ENCODE data around the gene ZSCAN16.
"Not testable (repeated sequence)": the region's sequence is repeated elsewhere in the genome, so short reads cannot be mapped to it uniquely, and the experiment has no call there.

Gene ZSCAN16

DNA sequence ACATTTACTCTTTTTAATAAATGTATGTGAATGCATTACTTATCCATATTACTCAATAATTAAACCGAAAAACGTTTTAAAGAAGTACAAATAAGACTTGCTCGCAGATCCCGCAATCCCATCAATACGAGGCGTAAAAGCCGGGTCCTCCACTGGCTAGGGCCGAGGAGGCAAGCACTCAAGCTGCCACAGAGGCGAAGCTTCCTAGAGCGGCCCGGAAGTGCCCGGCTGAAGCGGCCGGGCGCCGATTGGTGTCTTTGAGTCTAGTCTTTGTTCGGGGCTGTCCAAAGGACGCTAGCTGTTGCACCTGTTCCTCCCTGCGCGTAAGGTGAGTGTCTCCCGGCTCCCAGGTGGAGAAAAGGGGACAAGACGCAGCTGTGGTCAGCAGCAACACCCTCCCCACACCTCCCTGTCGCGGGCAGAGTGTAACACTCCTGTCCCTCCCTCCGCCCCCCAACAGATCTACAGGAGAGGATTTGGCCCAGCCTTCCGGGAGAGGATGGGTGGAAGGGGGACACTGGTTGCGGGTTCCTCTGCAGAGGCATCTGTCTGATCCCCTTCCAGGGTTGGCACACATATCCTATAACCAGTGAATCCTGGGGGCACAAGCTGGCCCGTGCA is at the start of gene ZSCAN16:
ZSCAN16 (plus strand) TSS at position 260 of the 621 bp plus-strand sequence. CDS start 835 bp downstream, outside the sequence.
- DNase-seq = peak; percentile 82

DNA sequence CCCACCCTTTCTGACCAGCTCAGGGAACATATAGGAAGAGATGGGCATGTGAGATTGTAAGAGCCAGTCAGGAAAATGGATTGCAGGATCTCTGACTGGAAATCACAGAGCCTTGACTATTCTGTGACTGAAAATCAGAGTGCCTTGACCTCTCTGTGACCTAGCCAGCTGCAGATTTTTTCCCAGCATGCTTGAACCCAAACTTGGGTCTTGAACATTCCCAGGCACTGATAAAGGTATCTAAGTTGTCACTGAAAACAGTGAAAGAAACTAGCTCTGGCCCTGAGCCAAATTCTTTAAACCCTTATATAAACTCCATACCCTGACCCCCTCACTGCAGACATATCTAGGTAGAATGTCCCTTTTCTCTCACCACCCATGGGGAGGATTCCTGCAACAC is 46.4 kb upstream of the ZSCAN16 start:
- DNase-seq = no peak

GRCh38 chr6:28078836-28079235 is 45.6 kb upstream of the ZSCAN16 start:
- no peak for DNase-seq

GRCh38 chr6:28080381-28080630 is 44.1 kb upstream of the ZSCAN16 start, which contains the start of gene ZNF165:
Gene ZNF165 (plus strand): TSS chr6:28080568. CDS start chr6:28085481, 4,913 bp downstream.
- DNase-seq = not testable (repeated sequence)

GRCh38 chr6:28080631-28081485 is 43.6 kb upstream of the ZSCAN16 start:
- peak; percentile 97 for DNase-seq

DNA sequence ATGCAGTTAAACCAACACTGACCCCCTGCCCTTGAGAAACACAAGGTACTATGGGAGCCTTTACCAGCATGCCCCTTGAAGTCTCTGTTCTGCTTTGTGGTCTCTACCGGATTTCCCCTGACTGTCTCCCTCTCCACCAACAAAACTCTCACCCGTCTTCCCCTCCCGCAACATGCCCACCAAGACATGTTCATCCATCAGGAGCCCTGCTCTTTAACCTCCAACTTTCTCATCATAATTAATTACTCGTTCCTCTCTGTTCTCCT is 43.0 kb upstream of the ZSCAN16 start:
- DNase-seq = no peak

DNA sequence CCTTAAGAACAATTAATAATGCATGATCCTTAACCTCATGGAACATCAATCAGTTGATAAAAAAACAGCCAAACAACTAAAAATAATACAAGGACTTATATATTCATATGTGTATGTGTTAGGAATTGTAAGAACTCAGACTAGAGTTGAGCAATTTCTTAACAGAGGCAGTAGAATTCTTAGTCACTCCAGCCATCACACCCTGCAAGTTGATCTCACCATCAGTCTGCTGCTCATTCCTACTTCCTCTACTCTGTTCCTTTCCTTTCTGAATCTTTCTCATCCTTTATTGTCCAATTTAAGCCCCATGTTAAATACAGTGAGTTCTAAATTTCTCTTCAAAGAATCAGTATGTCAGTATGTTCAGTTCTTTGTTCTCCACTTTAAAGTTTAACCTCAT is 41.5 kb upstream of the ZSCAN16 start:
- DNase-seq = no peak

- no peak for DNase-seq
These were observed 35.4 kb upstream of the ZSCAN16 start for GRCh38 chr6:28089054-28089453.

DNA sequence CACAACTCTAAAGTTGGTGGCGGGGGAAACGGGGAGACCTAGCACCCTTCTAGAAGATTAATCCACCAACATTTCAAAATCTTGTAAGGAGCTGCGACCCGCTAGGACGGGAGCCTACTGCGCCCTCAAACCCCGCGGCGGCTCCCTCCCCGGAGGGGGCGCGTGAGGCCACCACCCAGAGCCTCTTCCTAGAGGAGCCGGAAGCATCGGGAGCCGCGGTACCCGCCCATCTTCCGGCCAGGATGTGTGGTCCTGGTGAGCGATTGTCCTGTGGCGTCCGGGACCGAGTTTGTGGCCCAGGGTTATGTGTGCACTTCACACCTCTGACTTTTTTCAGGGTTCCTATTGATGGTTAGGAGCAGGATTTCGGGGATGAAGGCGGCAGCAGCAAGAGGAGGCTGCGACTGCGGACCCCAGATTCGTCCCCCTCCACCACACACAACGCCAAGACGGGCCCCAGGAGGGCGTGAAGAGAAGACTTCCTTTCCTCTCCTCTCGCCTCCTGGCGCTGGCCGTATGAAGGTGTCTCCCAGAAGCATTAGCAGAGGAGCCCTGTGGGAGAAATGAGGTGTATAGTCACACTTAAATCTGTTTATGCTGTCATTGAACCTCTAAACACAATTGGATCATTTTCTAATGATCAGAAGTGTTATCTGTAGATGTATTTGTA is 33.4 kb upstream of the ZSCAN16 start:
- DNase-seq = peak; percentile 14

DNA sequence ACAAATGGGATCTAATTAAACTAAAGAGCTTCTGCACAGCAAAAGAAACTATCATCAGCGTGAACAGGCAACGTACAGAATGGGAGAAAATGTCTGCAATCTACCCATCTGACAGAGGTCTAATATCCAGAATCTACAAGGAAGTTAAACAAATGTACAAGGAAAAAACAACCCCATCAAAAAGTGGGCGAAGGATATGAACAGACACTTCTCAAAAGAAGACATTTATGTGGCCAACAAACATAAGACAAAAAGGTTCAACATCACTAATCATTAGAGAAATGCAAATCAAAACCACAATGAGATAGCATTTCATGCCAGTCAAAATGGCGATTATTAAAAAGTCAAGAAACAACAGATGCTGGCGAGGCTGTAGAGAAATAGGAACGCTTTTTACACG is 22.2 kb upstream of the ZSCAN16 start:
- not testable (repeated sequence) for DNase-seq

DNA sequence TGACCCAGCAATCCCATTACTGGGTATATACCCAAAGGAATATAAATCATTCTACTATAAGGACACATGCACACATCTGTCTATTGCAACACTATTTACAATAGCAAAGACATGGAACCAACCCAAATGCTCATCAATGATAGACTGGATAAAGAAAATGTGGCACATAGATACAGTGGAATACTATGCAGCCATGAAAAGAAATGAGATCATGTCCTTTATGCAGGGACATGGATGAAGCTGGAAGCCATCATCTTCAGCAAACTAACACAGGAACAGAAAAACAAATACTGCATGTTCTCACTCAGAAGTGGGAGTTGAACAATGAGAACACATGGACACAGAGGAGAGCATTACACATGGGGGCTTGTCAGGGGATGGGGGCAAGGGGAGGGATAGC is 21.7 kb upstream of the ZSCAN16 start:
- DNase-seq = not testable (repeated sequence)

DNA sequence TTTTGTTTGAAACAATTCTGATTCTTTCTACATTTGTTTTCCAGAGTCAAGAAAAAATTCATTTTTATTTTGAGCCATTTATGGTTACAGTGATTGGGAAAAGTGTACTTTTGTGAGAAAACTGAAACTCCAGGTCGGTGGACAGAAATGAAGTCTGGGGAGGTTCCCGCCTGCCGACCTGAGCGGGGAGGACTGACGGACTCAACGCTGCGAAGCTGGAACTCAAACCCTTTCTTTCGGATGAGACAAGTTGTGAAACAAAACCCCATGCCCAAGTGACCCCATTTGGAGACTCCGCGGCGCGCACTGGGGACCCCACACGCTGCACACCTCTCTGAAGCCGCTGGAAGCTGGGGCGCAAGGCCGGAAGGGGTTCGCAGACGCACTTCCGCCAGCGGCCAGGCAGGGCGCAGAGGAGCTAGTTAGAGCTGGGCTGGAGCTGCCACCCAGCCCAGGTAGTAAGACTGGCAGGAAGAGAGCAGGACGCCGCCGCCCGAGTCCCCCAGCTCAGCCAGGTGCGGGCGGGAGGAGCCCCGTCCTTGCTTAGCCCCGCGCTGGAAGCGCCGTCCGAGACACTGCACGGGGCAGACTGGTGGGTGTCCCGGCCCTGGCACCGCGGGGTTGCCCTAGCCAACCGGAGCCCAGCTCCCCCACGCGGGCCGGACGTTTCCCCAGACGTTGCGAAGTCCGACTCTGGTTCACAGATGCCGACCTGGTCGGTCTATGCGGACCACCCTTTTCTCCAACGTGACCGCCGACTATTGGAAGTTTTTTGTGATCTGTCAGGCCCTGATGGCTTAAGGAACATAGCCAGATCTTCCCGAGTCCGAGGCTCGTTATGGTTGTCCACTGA is 19.8 kb upstream of the ZSCAN16 start:
- DNase-seq = peak; percentile 77

DNA sequence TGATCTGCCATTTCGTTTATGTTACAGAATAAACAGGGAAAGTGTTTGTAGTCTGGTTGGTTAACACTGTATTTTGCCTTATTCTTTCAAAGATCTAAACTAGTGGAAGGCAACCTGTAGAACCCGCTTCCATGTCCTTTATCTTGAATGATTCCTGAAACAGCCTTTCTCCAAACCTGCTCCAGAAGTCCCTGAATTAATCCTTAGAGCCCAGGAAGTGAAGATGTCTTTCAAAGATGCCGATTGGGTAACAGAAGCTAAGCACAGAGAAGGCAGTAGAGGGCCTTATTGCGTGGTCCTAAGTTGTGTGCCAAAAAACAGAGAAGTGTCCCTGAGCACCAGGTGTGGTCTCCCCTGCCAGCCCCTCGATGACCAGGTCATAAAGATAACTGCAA is 19.2 kb upstream of the ZSCAN16 start:
- no peak for DNase-seq

GRCh38 chr6:28107506-28107905 is 16.9 kb upstream of the ZSCAN16 start:
- no peak for DNase-seq

DNA sequence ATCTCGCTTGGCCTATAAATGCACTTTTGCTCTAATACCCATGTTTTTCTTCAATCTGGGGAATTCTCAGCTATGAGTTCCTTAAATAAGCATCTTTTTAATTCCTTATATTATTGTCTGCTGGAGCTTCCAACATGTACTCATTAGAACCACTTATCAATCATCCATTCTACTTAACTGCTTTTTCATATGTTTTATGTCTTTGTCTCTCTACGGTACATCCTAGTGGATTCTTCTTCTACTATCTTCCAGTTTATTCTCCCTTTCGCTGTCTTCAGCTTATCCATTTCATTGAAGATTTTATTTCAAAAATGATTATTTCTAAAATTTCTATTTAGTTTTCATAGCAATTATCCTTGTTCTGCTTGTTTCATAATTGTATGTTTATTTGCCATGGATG is 12.4 kb upstream of the ZSCAN16 start:
- DNase-seq = no peak

GRCh38 chr6:28115799-28116198 is 8.6 kb upstream of the ZSCAN16 start:
- no peak for DNase-seq

GRCh38 chr6:28117386-28118050 is 6.9 kb upstream of the ZSCAN16 start:
- no peak for DNase-seq

- no peak for DNase-seq
These were observed 6.2 kb upstream of the ZSCAN16 start for GRCh38 chr6:28118217-28118616.

GRCh38 chr6:28121876-28122275 is 2.5 kb upstream of the ZSCAN16 start:
- DNase-seq = no peak

GRCh38 chr6:28122283-28122682 is 2.1 kb upstream of the ZSCAN16 start:
- DNase-seq = not testable (repeated sequence)

DNA sequence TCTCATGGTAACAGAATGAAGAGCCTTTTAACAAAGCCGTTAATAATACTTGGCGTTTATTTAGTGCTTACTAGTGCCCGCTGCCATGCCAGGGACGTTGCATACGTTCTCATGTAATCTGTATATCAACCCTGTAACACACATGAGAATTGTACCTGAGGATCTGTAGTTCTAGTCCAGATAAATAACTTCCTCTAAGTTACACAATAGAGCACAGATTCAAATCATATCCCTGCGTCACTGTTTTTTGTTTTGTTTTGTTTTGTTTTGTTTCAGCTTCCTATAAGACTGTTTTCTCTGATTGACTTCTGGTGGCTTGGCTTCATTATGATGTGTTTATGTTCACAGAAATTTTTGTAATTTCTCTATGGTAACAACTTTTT is 553 bp downstream of the ZSCAN16 start:
- no peak for DNase-seq

DNA sequence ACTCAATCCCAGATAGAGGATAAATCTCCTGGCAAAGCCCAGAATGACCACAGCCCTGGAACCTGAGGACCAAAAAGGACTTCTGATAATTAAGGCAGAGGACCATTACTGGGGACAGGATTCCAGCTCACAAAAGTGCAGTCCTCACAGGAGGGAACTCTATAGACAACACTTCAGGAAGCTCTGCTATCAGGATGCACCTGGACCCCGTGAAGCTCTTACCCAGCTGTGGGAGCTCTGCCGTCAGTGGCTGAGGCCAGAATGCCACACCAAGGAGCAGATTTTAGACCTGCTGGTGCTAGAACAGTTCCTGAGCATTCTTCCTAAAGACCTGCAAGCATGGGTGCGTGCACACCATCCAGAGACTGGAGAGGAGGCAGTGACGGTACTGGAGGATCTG is 992 bp downstream of the ZSCAN16 start:
- DNase-seq = no peak

- peak; percentile 49 for DNase-seq
These were observed 9.6 kb downstream of the ZSCAN16 start for GRCh38 chr6:28134015-28134414.

Measured in fibroblast of skin of right biceps (primary cell).